GM23338 (cell line): ENCODE results near the gene KRT75.

Experiments used
- CTCF ChIP-seq, 2 experiments: fragments of 200-600 bp in 1 of 2; sonication (generic) in 1 of 2; conservative IDR thresholded peaks; 2 replicates each; pipeline versions ENCODE4 v1.5.1 to v1.6.1; 2016 to 2017; ENCODE audit warnings: antibody characterized with exemption in 2 of 2, low read depth in 2 of 2, mild to moderate bottlenecking in 2 of 2, moderate library complexity in 1 of 2
- EZH2 ChIP-seq: fragments of 200-600 bp; sonication (generic); IDR thresholded peaks from one replicate; pipeline ENCODE4 v1.8.0; 2017; ENCODE audit warnings: antibody characterized with exemption, mild to moderate bottlenecking, low read depth; ENCODE audit not compliant: unreplicated experiment

- TF ChIP-seq CTCF (conservative IDR thresholded peaks at IDR 0.05; ENCODE audit: low read depth in 2 of 2): no peak
- TF ChIP-seq EZH2: no peak
These were observed 18.1 kb downstream of the KRT75 start for GRCh38 chr12:52415870-52416750.
